SU-DHL-6 (cell line): ENCODE measurements around the gene DPCD.

Source experiments
- H2AFZ ChIP-seq: fragments of 200-600 bp; sonication (generic); 2 replicates; pipeline ENCODE4 v1.6.1; 2014; ENCODE audit warnings: low read depth, mild to moderate bottlenecking, moderate library complexity, mixed read lengths, antibody characterized with exemption, low read length; ENCODE audit not compliant: severe bottlenecking
- H3F3A ChIP-seq: fragments of 200-600 bp; shearing (Covaris generic); 2 replicates; pipeline ENCODE4 v1.6.0; 2016; ENCODE audit warnings: antibody characterized with exemption, mild to moderate bottlenecking; ENCODE audit not compliant: insufficient read depth
- H3K27ac ChIP-seq: fragments of 200-600 bp; sonication (generic); 2 replicates; pipeline ENCODE4 v1.5.1; 2016; ENCODE audit warnings: low read depth, mild to moderate bottlenecking, low read length, moderate library complexity, mixed read lengths
- H3K27me3 ChIP-seq: fragments of 200-600 bp; sonication (generic), shearing (Covaris generic); 2 replicates; pipeline ENCODE4 v1.6.0; 2014; ENCODE audit warnings: mild to moderate bottlenecking, low read length
- H3K36me3 ChIP-seq: fragments of 200-600 bp; sonication (generic); 2 replicates; pipeline ENCODE4 v1.6.1; 2014; ENCODE audit warnings: mild to moderate bottlenecking, low read length, mixed read lengths
- H3K4me2 ChIP-seq: fragments of 300-600, 200-600 bp; shearing (Covaris generic), sonication (generic); 2 replicates; pipeline ENCODE4 v1.6.0; 2014; ENCODE audit warnings: low read length, low read depth, mild to moderate bottlenecking; ENCODE audit not compliant: poor library complexity, severe bottlenecking
- H3K4me3 ChIP-seq: fragments of 200-600 bp; sonication (generic); 2 replicates; pipeline ENCODE4 v1.5.1; 2014; ENCODE audit warnings: antibody characterized with exemption, low read length, mild to moderate bottlenecking, mixed read lengths; ENCODE audit not compliant: insufficient read depth, poor library complexity, severe bottlenecking
- H3K79me2 ChIP-seq: fragments of 200-600 bp; sonication (generic); 2 replicates; pipeline ENCODE4 v1.6.1; 2014; ENCODE audit warnings: mild to moderate bottlenecking, low read length, moderate library complexity; ENCODE audit not compliant: insufficient read depth
- H3K9ac ChIP-seq: fragments of 200-600 bp; sonication (generic); 2 replicates; pipeline ENCODE4 v1.7.0; 2014; ENCODE audit warnings: mild to moderate bottlenecking, low read length
- H3K9me2 ChIP-seq: fragments of 200-600 bp; sonication (generic); replicated peaks from 2 replicates; pipeline ENCODE4 v1.6.1; 2014; ENCODE audit warnings: low read length; ENCODE audit not compliant: insufficient read depth
- H3K9me3 ChIP-seq: fragments of 200-600 bp; sonication (generic); 2 replicates; pipeline ENCODE4 v1.6.1; 2014; ENCODE audit warnings: low read length, mixed read lengths; ENCODE audit not compliant: insufficient read depth
- H4K20me1 ChIP-seq: fragments of 200-600 bp; sonication (generic); 2 replicates; pipeline ENCODE4 v1.6.1; 2014; ENCODE audit warnings: low read depth, mild to moderate bottlenecking, antibody characterized with exemption, low read length, moderate library complexity, mixed read lengths
- CTCF ChIP-seq: fragments of 200-600 bp; sonication (generic); IDR thresholded peaks from one replicate; pipeline ENCODE4 v1.5.1; 2017; ENCODE audit warnings: antibody characterized with exemption, mild to moderate bottlenecking, low read length, moderate library complexity; ENCODE audit not compliant: insufficient read depth, poor library complexity, severe bottlenecking
- EZH2phosphoT487 ChIP-seq: fragments of 200-600 bp; sonication (generic), shearing (Covaris generic); conservative IDR thresholded peaks from 2 replicates; pipeline ENCODE4 v1.6.1; 2018; ENCODE audit warnings: mild to moderate bottlenecking, antibody characterized with exemption, low read length, moderate library complexity, mixed read lengths

The DPCD gene

DNA sequence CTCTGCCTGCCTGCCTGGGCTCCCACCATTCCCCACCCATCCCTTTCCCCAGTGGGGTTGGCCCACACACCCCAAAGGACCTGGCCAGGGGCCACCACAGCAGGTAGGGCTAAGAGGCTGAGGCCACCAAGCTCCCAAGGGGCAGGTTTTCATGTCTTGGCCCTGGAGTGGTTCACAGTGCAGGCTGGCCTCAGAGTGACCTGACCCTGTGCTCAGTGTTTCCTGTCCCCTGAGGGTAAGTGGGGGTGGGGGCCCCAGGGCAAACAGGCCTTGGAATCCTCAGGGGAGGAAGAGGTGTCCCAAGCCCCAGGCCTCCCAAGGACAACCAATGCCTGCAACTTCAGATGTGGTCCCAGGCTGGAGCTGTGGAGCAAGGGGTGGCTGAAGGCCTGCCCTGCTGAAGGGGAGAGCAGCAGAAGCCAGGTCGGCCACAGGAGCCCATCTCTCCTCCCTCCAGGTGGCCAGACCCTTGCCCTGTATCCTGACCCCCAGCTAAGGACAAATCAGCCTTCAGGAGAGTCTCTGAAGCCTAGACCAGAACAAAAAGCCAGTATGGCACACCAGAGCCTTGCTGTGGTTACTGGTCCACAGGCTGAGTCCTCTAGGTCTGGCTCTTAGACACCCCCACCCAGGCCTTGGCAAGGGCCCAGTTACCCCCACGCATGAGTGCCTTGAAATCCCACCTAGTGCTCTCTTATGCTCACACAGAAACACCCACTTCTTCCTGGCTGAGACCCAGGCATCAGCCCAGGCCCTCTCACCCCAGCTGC lies 27.6 kb upstream of the DPCD start:
- no peaks in the 10 kb centered on the region for H3K79me2 ChIP-seq
- no peaks in the 10 kb centered on the region for H3K9me3 ChIP-seq
- no peaks in the 10 kb centered on the region for H3K36me3 ChIP-seq
- no peaks in the 10 kb centered on the region for H3F3A ChIP-seq
- H3K9me2 ChIP-seq, result no peaks in the 10 kb centered on the region
- no peaks in the 10 kb centered on the region for H3K27me3 ChIP-seq
- H3K4me3 ChIP-seq, result no peak overlapping the region
- H3K9ac ChIP-seq, result no peak overlapping the region
- no peaks in the 10 kb centered on the region for H4K20me1 ChIP-seq
- H3K4me2 ChIP-seq, result no peak overlapping the region
- no peak overlapping the region for H3K27ac ChIP-seq
- H2AFZ ChIP-seq, result no peak overlapping the region
- TF ChIP-seq EZH2phosphoT487 (no peak), CTCF (no peak)

DNA sequence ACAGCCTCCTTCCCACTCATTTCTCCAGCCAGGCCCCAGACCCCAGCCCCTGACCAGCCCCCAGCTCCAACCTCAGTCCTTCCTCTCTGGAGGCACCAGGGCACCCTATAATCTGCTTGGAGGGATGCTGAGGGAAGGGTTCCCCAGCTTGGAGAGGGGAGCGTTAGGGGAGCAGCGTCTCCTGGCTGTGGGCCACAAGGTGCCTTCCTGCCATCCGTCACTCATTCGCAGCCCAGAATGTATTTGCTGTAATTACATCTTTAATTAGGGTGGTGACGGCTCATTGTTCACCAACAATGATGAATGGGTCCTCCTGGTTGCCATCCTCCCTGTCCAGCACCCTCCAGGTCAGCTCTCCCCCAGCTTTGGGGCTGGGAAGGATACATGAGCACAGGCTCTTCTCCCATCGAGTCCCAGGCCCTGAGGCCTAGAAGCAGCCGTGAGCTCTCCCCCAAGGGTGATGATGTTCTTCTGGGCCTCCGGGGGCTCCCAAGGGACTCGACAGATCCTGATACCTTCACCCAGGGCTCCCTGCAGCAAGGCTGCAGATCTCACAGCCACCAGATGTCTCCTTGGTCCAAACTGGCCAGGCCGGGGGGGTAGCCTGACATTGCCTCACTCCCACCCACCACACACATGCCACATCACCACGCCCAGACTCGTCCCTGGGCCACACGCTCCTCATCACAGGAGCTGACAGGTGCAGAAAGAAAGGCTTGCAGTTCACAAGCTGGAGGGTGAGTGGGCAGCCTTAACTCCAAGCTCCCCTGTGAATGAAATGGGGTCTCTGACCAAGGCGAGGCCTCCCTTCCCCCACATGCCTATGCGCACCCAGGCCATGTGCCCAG lies 26.8 kb upstream of the DPCD start:
- Histone ChIP-seq H3K27me3 (no peaks in the 10 kb centered on the region), H3F3A (no peaks in the 10 kb centered on the region), H3K4me3 (no peak overlapping the region), H3K4me2 (no peak overlapping the region), H3K36me3 (no peaks in the 10 kb centered on the region), H3K9me3 (no peaks in the 10 kb centered on the region), H2AFZ (no peak overlapping the region), H3K9me2 (no peaks in the 10 kb centered on the region), H3K9ac (no peak overlapping the region), H3K79me2 (no peaks in the 10 kb centered on the region), H4K20me1 (no peaks in the 10 kb centered on the region), H3K27ac (no peak overlapping the region)
- TF ChIP-seq EZH2phosphoT487 (no peak), CTCF (no peak)

DNA sequence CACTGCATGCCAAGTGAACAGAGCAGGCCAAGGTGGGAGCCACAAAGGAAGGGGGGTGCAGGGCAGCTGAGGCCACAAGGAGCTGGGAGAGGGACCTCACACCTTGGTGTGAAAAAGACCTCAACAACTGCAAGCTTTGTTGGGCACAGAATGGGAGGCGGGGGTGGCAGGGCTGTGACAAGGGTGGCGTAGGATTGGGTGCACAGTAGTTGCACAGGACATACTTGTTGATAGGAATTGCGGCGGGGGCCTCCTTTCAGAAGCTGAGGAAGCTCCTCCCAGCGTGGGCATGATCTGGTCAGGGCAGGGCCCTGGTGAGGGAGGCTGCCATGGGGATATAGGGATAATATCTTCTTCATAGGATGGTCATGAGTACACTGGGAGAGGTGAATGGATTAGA lies 25.9 kb upstream of the DPCD start:
- TF ChIP-seq CTCF, result no peak
- no peak for TF ChIP-seq EZH2phosphoT487
- Histone ChIP-seq H3K27ac (no peak overlapping the region), H2AFZ (no peak overlapping the region), H3K9ac (no peak overlapping the region), H3K79me2 (no peaks in the 10 kb centered on the region), H3K36me3 (no peaks in the 10 kb centered on the region), H3F3A (no peaks in the 10 kb centered on the region), H3K9me2 (no peaks in the 10 kb centered on the region), H3K4me3 (no peak overlapping the region), H3K9me3 (no peaks in the 10 kb centered on the region), H4K20me1 (no peaks in the 10 kb centered on the region), H3K4me2 (no peak overlapping the region), H3K27me3 (no peaks in the 10 kb centered on the region)
